ENCODE data around the gene LIM2.

GRCh38 chr19:51341976-51342580 lies 45.7 kb downstream of the LIM2 start, which contains the start of gene VSIG10L:
- no peak for TF ChIP-seq POLR2A (IDR thresholded peaks at IDR 0.05)
- TF ChIP-seq CTCF (IDR thresholded peaks at IDR 0.05): no peak

All from uterus (tissue), 2 donors.